ENCODE measurements around the gene OR8D2.

DNA sequence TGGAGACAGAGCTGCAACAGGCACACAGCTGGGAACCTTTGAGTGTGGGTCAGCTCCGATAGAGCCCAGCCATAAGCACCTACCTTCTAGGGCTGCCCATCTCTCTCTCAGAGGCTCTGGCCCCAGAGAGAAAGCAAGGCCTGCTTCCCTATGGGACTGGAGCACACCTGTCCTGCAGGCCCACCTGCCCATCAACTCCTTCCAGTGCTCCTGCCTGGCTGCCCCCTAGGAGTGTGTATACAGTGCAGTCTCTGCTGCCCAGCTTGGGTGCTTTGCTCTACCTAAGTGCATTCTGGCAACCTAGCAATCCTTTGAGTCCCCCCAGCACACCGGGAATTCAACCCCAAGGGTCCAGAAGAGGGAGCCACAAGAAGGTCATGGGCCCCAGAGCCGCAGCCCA is 42.8 kb downstream of the OR8D2 start:
- TF ChIP-seq, protein P1, sequence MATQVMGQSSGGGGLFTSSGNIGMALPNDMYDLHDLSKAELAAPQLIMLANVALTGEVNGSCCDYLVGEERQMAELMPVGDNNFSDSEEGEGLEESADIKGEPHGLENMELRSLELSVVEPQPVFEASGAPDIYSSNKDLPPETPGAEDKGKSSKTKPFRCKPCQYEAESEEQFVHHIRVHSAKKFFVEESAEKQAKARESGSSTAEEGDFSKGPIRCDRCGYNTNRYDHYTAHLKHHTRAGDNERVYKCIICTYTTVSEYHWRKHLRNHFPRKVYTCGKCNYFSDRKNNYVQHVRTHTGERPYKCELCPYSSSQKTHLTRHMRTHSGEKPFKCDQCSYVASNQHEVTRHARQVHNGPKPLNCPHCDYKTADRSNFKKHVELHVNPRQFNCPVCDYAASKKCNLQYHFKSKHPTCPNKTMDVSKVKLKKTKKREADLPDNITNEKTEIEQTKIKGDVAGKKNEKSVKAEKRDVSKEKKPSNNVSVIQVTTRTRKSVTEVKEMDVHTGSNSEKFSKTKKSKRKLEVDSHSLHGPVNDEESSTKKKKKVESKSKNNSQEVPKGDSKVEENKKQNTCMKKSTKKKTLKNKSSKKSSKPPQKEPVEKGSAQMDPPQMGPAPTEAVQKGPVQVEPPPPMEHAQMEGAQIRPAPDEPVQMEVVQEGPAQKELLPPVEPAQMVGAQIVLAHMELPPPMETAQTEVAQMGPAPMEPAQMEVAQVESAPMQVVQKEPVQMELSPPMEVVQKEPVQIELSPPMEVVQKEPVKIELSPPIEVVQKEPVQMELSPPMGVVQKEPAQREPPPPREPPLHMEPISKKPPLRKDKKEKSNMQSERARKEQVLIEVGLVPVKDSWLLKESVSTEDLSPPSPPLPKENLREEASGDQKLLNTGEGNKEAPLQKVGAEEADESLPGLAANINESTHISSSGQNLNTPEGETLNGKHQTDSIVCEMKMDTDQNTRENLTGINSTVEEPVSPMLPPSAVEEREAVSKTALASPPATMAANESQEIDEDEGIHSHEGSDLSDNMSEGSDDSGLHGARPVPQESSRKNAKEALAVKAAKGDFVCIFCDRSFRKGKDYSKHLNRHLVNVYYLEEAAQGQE (IDR thresholded peaks at IDR 0.05; ENCODE audit: borderline replicate concordance): no peak
- TF ChIP-seq, protein P2, sequence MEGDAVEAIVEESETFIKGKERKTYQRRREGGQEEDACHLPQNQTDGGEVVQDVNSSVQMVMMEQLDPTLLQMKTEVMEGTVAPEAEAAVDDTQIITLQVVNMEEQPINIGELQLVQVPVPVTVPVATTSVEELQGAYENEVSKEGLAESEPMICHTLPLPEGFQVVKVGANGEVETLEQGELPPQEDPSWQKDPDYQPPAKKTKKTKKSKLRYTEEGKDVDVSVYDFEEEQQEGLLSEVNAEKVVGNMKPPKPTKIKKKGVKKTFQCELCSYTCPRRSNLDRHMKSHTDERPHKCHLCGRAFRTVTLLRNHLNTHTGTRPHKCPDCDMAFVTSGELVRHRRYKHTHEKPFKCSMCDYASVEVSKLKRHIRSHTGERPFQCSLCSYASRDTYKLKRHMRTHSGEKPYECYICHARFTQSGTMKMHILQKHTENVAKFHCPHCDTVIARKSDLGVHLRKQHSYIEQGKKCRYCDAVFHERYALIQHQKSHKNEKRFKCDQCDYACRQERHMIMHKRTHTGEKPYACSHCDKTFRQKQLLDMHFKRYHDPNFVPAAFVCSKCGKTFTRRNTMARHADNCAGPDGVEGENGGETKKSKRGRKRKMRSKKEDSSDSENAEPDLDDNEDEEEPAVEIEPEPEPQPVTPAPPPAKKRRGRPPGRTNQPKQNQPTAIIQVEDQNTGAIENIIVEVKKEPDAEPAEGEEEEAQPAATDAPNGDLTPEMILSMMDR (IDR thresholded peaks at IDR 0.05; ENCODE audit: poor library complexity, severe bottlenecking): no peak
- TF ChIP-seq EZH2 (IDR thresholded peaks at IDR 0.05; ENCODE audit: borderline replicate concordance, insufficient read depth, low read length, poor library complexity, severe bottlenecking) (no peak), POLR2AphosphoS5 (IDR thresholded peaks at IDR 0.05) (no peak)
